ENCODE results near the gene WASF3.

- TF ChIP-seq CTCF (IDR thresholded peaks at IDR 0.05) = no peak
- no peak for TF ChIP-seq EP300 (IDR thresholded peaks at IDR 0.05)
Observed at GRCh38 chr13:26590951-26591350, 33.5 kb downstream of the WASF3 start.
